Loucy (cell line): ENCODE data around the gene CCNG2.

ENCODE experiments used
- H2AFZ ChIP-seq: fragments of 200-600 bp; sonication (generic); 2 replicates; pipeline ENCODE4 v1.6.0; 2016; ENCODE audit warnings: antibody characterized with exemption, mild to moderate bottlenecking, low read length, moderate library complexity
- H3F3A ChIP-seq: fragments of 200-600 bp; 2 replicates; pipeline ENCODE4 v1.6.0; 2016; ENCODE audit warnings: antibody characterized with exemption, low read depth, mild to moderate bottlenecking
- H3K27me3 ChIP-seq: fragments of 200-600 bp; sonication (generic); 2 replicates; pipeline ENCODE4 v1.6.1; 2014; ENCODE audit warnings: low read length, mild to moderate bottlenecking; ENCODE audit not compliant: insufficient read depth, poor library complexity, severe bottlenecking
- H3K36me3 ChIP-seq: fragments of 200-600 bp; sonication (generic); 2 replicates; pipeline ENCODE4 v1.6.1; 2016; ENCODE audit warnings: low read length; ENCODE audit not compliant: insufficient read depth
- H3K4me1 ChIP-seq: fragments of 200-600 bp; sonication (generic); 2 replicates; pipeline ENCODE4 v1.5.1; 2014; ENCODE audit warnings: low read length, mild to moderate bottlenecking; ENCODE audit not compliant: insufficient read depth, poor library complexity, severe bottlenecking
- H3K4me2 ChIP-seq: fragments of 200-600 bp; sonication (generic); 2 replicates; pipeline ENCODE4 v1.6.0; 2014; ENCODE audit warnings: antibody characterized with exemption, low read length, low read depth, mild to moderate bottlenecking; ENCODE audit not compliant: poor library complexity, severe bottlenecking
- H3K4me3 ChIP-seq: fragments of 200-600 bp; sonication (generic); 2 replicates; pipeline ENCODE4 v1.5.1; 2014; ENCODE audit warnings: low read length, mild to moderate bottlenecking, mixed read lengths; ENCODE audit not compliant: poor library complexity, severe bottlenecking
- H3K79me2 ChIP-seq: fragments of 200-600 bp; sonication (generic); 2 replicates; pipeline ENCODE4 v1.6.1; 2014; ENCODE audit warnings: low read length; ENCODE audit not compliant: insufficient read depth
- H3K9ac ChIP-seq: fragments of 200-600 bp; sonication (generic); 2 replicates; pipeline ENCODE4 v1.6.0; 2014; ENCODE audit warnings: mild to moderate bottlenecking, low read depth, low read length, moderate library complexity; ENCODE audit not compliant: poor library complexity, severe bottlenecking
- H3K9me2 ChIP-seq: fragments of 200-600 bp; sonication (generic); replicated peaks from 2 replicates; pipeline ENCODE4 v1.6.1; 2016; ENCODE audit warnings: low read depth, low read length, mixed read lengths
- H3K9me3 ChIP-seq: fragments of 200-600 bp; sonication (generic); 2 replicates; pipeline ENCODE4 v1.6.1; 2014; ENCODE audit warnings: mild to moderate bottlenecking, antibody characterized with exemption, low read length, low read depth; ENCODE audit not compliant: insufficient read depth
- H4K20me1 ChIP-seq: fragments of 200-600 bp; sonication (generic); 2 replicates; pipeline ENCODE4 v1.6.0; 2014; ENCODE audit warnings: antibody characterized with exemption, low read length, mild to moderate bottlenecking; ENCODE audit not compliant: insufficient read depth, poor library complexity, severe bottlenecking
- EZH2phosphoT487 ChIP-seq: fragments of 200-600 bp; IDR thresholded peaks from 2 replicates; pipeline ENCODE4 v1.6.1; 2018; ENCODE audit warnings: antibody characterized with exemption, mild to moderate bottlenecking, moderate library complexity, borderline replicate concordance
- TF ChIP-seq, protein P1 (sequence below): fragments of 200-600 bp; sonication (generic); conservative IDR thresholded peaks from 2 replicates; pipeline ENCODE4 v1.5.1; 2014; ENCODE audit warnings: mild to moderate bottlenecking, antibody characterized with exemption, low read length

Gene CCNG2

DNA sequence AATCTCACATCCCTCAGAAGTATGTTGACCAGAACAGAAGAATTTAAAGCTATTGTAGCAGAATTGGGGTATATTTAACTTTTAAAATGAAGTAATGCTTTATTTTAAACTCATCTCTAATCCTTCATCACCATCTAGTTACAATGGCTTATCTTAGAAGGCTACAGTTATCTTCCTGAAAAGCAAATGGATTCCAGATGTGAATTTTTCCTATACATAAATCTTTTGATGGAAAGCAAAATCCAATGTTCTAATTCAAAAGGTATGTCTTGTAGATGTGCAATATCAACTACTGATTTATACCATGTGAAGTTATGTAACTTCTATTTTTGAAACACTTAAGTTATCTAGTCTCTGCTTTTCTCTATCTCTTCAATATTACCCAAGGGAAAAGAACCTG is 47.6 kb downstream of the CCNG2 start:
- Histone ChIP-seq H3K79me2 (no peaks in the 10 kb centered on the region), H3K4me3 (no peak overlapping the region)

DNA sequence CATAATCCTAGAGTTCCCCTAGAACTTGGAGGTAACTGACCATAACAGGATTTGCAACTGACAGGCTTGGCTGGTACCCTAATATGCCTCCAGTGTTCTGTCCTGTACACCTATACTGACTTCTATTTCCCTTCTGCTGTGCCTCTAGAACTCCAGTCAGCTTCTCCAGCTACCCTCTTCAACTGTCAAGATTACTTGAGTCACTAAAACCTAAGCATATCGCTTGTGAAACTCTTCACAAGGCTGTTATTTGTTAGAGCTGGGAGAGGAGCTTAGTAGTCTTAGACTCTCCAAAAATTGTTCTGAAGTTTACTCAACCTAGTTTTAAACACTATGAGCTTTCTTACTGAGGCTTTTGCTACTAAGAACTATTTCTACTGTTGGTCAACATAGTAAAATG is 52.0 kb downstream of the CCNG2 start:
- H3F3A ChIP-seq: no peaks in the 10 kb centered on the region
- no peak overlapping the region for H3K4me2 ChIP-seq
- no peak overlapping the region for H3K4me3 ChIP-seq
- H3K9me2 ChIP-seq: no peaks in the 10 kb centered on the region
- no peaks in the 10 kb centered on the region for H3K79me2 ChIP-seq
- H3K9me3 ChIP-seq: no peaks in the 10 kb centered on the region
- no peaks in the 10 kb centered on the region for H3K36me3 ChIP-seq
- H2AFZ ChIP-seq: no peak overlapping the region
- H3K4me1 ChIP-seq: no peaks in the 10 kb centered on the region
- TF ChIP-seq, protein P1, sequence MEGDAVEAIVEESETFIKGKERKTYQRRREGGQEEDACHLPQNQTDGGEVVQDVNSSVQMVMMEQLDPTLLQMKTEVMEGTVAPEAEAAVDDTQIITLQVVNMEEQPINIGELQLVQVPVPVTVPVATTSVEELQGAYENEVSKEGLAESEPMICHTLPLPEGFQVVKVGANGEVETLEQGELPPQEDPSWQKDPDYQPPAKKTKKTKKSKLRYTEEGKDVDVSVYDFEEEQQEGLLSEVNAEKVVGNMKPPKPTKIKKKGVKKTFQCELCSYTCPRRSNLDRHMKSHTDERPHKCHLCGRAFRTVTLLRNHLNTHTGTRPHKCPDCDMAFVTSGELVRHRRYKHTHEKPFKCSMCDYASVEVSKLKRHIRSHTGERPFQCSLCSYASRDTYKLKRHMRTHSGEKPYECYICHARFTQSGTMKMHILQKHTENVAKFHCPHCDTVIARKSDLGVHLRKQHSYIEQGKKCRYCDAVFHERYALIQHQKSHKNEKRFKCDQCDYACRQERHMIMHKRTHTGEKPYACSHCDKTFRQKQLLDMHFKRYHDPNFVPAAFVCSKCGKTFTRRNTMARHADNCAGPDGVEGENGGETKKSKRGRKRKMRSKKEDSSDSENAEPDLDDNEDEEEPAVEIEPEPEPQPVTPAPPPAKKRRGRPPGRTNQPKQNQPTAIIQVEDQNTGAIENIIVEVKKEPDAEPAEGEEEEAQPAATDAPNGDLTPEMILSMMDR: no peak
- TF ChIP-seq EZH2phosphoT487: no peak
- H4K20me1 ChIP-seq: no peaks in the 10 kb centered on the region
- H3K9ac ChIP-seq: no peak overlapping the region
- no peaks in the 10 kb centered on the region for H3K27me3 ChIP-seq

More for the DNA sequence above, 47.6 kb downstream of the CCNG2 start:
- H3F3A ChIP-seq: no peaks in the 10 kb centered on the region
- TF ChIP-seq EZH2phosphoT487: no peak
- TF ChIP-seq, protein P1: no peak
- no peak overlapping the region for H3K4me2 ChIP-seq
- no peaks in the 10 kb centered on the region for H3K36me3 ChIP-seq
- no peak overlapping the region for H2AFZ ChIP-seq
- no peaks in the 10 kb centered on the region for H3K4me1 ChIP-seq
- no peaks in the 10 kb centered on the region for H4K20me1 ChIP-seq
- no peaks in the 10 kb centered on the region for H3K9me3 ChIP-seq
- H3K27me3 ChIP-seq: no peaks in the 10 kb centered on the region
- H3K9ac ChIP-seq: no peak overlapping the region
- H3K9me2 ChIP-seq: no peaks in the 10 kb centered on the region

DNA sequence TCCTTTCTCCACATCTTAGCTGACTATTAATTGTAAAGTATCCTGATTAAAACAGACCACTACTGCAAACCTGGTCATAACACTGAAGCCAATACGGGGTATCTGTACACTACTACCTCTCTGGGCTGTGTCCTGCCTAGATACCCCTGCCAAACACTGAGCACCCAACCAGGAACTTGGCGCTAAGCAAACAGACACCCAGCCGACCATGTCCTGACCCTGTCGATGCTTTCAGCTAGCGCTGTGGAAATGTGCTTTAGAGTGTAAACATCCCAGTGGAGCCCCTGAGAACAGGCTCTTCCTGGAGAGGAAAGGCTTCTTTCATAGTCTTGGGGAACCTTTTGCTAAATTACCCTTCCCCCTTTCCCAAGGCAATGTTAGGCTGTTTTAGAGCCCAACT is 52.9 kb downstream of the CCNG2 start:
- Histone ChIP-seq H3K9me3 (no peaks in the 10 kb centered on the region), H2AFZ (no peak overlapping the region), H3K9ac (no peak overlapping the region)

More for the DNA sequence above, 52.9 kb downstream of the CCNG2 start:
- H3K4me2 ChIP-seq: no peak overlapping the region
- H4K20me1 ChIP-seq: no peaks in the 10 kb centered on the region
- no peaks in the 10 kb centered on the region for H3K4me1 ChIP-seq
- no peaks in the 10 kb centered on the region for H3K27me3 ChIP-seq
- H3F3A ChIP-seq: no peaks in the 10 kb centered on the region
- no peaks in the 10 kb centered on the region for H3K9me2 ChIP-seq
- TF ChIP-seq EZH2phosphoT487: no peak
- TF ChIP-seq, protein P1: no peak
- H3K4me3 ChIP-seq: no peak overlapping the region
- no peaks in the 10 kb centered on the region for H3K79me2 ChIP-seq
- no peaks in the 10 kb centered on the region for H3K36me3 ChIP-seq
